ENCODE data around the gene GRAMD1B.
"Not testable (repeated sequence)": the region's sequence is repeated elsewhere in the genome, so short reads cannot be mapped to it uniquely, and the experiment has no call there.

Gene GRAMD1B

GRCh38 chr11:123510579-123510905 lies 80.5 kb downstream of the GRAMD1B start:
- Histone ChIP-seq H4K8ac (ENCODE audit: low read depth, low read length) (no peak overlapping the region), H2BK120ac (ENCODE audit: low read depth, low read length) (no peak overlapping the region), H3K36me3 (ENCODE audit: control insufficient read depth, insufficient read depth, low read length) (no peaks in the 10 kb centered on the region), H3K56ac (ENCODE audit: low read length) (no peak overlapping the region), H3K4me2 (ENCODE audit: low read length) (no peak overlapping the region), H3K79me1 (ENCODE audit: low read length) (peaks cover 4% of the 10 kb centered on the region), H3K18ac (ENCODE audit: low read length) (no peak overlapping the region), H3K27ac (ENCODE audit: low read depth, low read length) (no peak overlapping the region), H3K27me3 (ENCODE audit: insufficient read depth, low read length, poor library complexity) (no peaks in the 10 kb centered on the region), H2AK5ac (ENCODE audit: low read length) (no peak overlapping the region), H4K5ac (ENCODE audit: low read length) (no peak overlapping the region), H3K9ac (ENCODE audit: low read length) (no peak overlapping the region), H2BK15ac (replicated peaks; ENCODE audit: low read depth) (no peak overlapping the region), H3K23ac (ENCODE audit: low read length) (no peak overlapping the region), H2BK5ac (ENCODE audit: low read length) (no peak overlapping the region), H3K4ac (ENCODE audit: low read depth, low read length) (no peak overlapping the region), H3K4me1 (ENCODE audit: control insufficient read depth, low read depth, low read length) (peaks cover 4% of the 10 kb centered on the region), H3K79me2 (ENCODE audit: control insufficient read depth, insufficient read depth, low read length) (no peaks in the 10 kb centered on the region), H3K4me3 (ENCODE audit: low read length) (no peak overlapping the region)
- no CpG with 5 or more reads among the region's 13 CpGs for WGBS (ENCODE audit: extremely low coverage, insufficient coverage, low lambda C conversion rate)
- no peak for DNase-seq

GRCh38 chr11:123511037-123511870 lies 81.2 kb downstream of the GRAMD1B start:
- Histone ChIP-seq H3K56ac (ENCODE audit: low read length) (peak overlapping the region; percentile 18), H3K4me3 (ENCODE audit: low read length) (no peak overlapping the region), H4K8ac (ENCODE audit: low read depth, low read length) (no peak overlapping the region), H3K36me3 (ENCODE audit: control insufficient read depth, insufficient read depth, low read length) (no peaks in the 10 kb centered on the region), H2BK15ac (replicated peaks; ENCODE audit: low read depth) (no peak overlapping the region), H2BK120ac (ENCODE audit: low read depth, low read length) (no peak overlapping the region), H3K79me2 (ENCODE audit: control insufficient read depth, insufficient read depth, low read length) (no peaks in the 10 kb centered on the region), H2AK5ac (ENCODE audit: low read length) (no peak overlapping the region), H3K23ac (ENCODE audit: low read length) (no peak overlapping the region), H4K5ac (ENCODE audit: low read length) (no peak overlapping the region), H2BK5ac (ENCODE audit: low read length) (no peak overlapping the region), H3K79me1 (ENCODE audit: low read length) (peaks cover 4% of the 10 kb centered on the region), H3K27me3 (ENCODE audit: insufficient read depth, low read length, poor library complexity) (no peaks in the 10 kb centered on the region), H3K4me2 (ENCODE audit: low read length) (no peak overlapping the region), H3K4ac (ENCODE audit: low read depth, low read length) (no peak overlapping the region), H3K27ac (ENCODE audit: low read depth, low read length) (no peak overlapping the region), H3K9ac (ENCODE audit: low read length) (no peak overlapping the region), H3K4me1 (ENCODE audit: control insufficient read depth, low read depth, low read length) (peaks cover 4% of the 10 kb centered on the region), H3K18ac (ENCODE audit: low read length) (no peak overlapping the region)
- DNase-seq, result peak; percentile 95
- WGBS (ENCODE audit: extremely low coverage, insufficient coverage, low lambda C conversion rate), result no CpG with 5 or more reads among the region's 14 CpGs

GRCh38 chr11:123513309-123513708 lies 83.2 kb downstream of the GRAMD1B start:
- H3K4me1 ChIP-seq (ENCODE audit: control insufficient read depth, low read depth, low read length); H3K9ac ChIP-seq (ENCODE audit: low read length); H3K4ac ChIP-seq (ENCODE audit: low read depth, low read length); H2BK120ac ChIP-seq (ENCODE audit: low read depth, low read length); H3K27me3 ChIP-seq (ENCODE audit: insufficient read depth, low read length, poor library complexity); H3K23ac ChIP-seq (ENCODE audit: low read length); H2BK15ac ChIP-seq (replicated peaks; ENCODE audit: low read depth); H2BK5ac ChIP-seq (ENCODE audit: low read length); H3K4me2 ChIP-seq (ENCODE audit: low read length); DNase-seq; H3K79me1 ChIP-seq (ENCODE audit: low read length); H3K79me2 ChIP-seq (ENCODE audit: control insufficient read depth, insufficient read depth, low read length); H3K27ac ChIP-seq (ENCODE audit: low read depth, low read length); H3K36me3 ChIP-seq (ENCODE audit: control insufficient read depth, insufficient read depth, low read length); H3K56ac ChIP-seq (ENCODE audit: low read length); H3K4me3 ChIP-seq (ENCODE audit: low read length); H4K5ac ChIP-seq (ENCODE audit: low read length); H4K8ac ChIP-seq (ENCODE audit: low read depth, low read length); H3K18ac ChIP-seq (ENCODE audit: low read length); H2AK5ac ChIP-seq (ENCODE audit: low read length): not testable (repeated sequence)

GRCh38 chr11:123516238-123516637 lies 86.2 kb downstream of the GRAMD1B start:
- no CpG with 5 or more reads among the region's 4 CpGs for WGBS (ENCODE audit: extremely low coverage, insufficient coverage, low lambda C conversion rate)
- Histone ChIP-seq H4K5ac (ENCODE audit: low read length) (no peak overlapping the region), H3K4me3 (ENCODE audit: low read length) (no peak overlapping the region), H3K56ac (ENCODE audit: low read length) (no peak overlapping the region), H3K79me1 (ENCODE audit: low read length) (peaks cover 4% of the 10 kb centered on the region), H3K18ac (ENCODE audit: low read length) (no peak overlapping the region), H3K23ac (ENCODE audit: low read length) (no peak overlapping the region), H3K4me2 (ENCODE audit: low read length) (no peak overlapping the region), H2BK120ac (ENCODE audit: low read depth, low read length) (no peak overlapping the region), H3K27ac (ENCODE audit: low read depth, low read length) (no peak overlapping the region), H2AK5ac (ENCODE audit: low read length) (no peak overlapping the region), H3K27me3 (ENCODE audit: insufficient read depth, low read length, poor library complexity) (no peaks in the 10 kb centered on the region), H3K4ac (ENCODE audit: low read depth, low read length) (no peak overlapping the region), H3K9ac (ENCODE audit: low read length) (no peak overlapping the region), H2BK15ac (replicated peaks; ENCODE audit: low read depth) (no peak overlapping the region), H3K79me2 (ENCODE audit: control insufficient read depth, insufficient read depth, low read length) (no peaks in the 10 kb centered on the region), H4K8ac (ENCODE audit: low read depth, low read length) (no peak overlapping the region), H3K36me3 (ENCODE audit: control insufficient read depth, insufficient read depth, low read length) (no peaks in the 10 kb centered on the region), H3K4me1 (ENCODE audit: control insufficient read depth, low read depth, low read length) (peaks cover 4% of the 10 kb centered on the region), H2BK5ac (ENCODE audit: low read length) (no peak overlapping the region)
- DNase-seq, result no peak

- Histone ChIP-seq H2AK5ac (ENCODE audit: low read length) (no peak overlapping the region), H3K23ac (ENCODE audit: low read length) (no peak overlapping the region), H3K79me1 (ENCODE audit: low read length) (peaks cover 2% of the 10 kb centered on the region), H3K4ac (ENCODE audit: low read depth, low read length) (no peak overlapping the region), H3K27me3 (ENCODE audit: insufficient read depth, low read length, poor library complexity) (no peaks in the 10 kb centered on the region), H3K18ac (ENCODE audit: low read length) (no peak overlapping the region), H3K27ac (ENCODE audit: low read depth, low read length) (no peak overlapping the region), H2BK15ac (replicated peaks; ENCODE audit: low read depth) (no peak overlapping the region), H3K9ac (ENCODE audit: low read length) (no peak overlapping the region), H4K8ac (ENCODE audit: low read depth, low read length) (no peak overlapping the region), H2BK120ac (ENCODE audit: low read depth, low read length) (no peak overlapping the region), H4K5ac (ENCODE audit: low read length) (no peak overlapping the region), H3K36me3 (ENCODE audit: control insufficient read depth, insufficient read depth, low read length) (no peaks in the 10 kb centered on the region), H3K4me2 (ENCODE audit: low read length) (no peak overlapping the region), H3K4me3 (ENCODE audit: low read length) (no peak overlapping the region), H3K79me2 (ENCODE audit: control insufficient read depth, insufficient read depth, low read length) (no peaks in the 10 kb centered on the region), H2BK5ac (ENCODE audit: low read length) (no peak overlapping the region), H3K56ac (ENCODE audit: low read length) (peak overlapping the region; percentile 25), H3K4me1 (ENCODE audit: control insufficient read depth, low read depth, low read length) (peaks cover 4% of the 10 kb centered on the region)
- no CpG with 5 or more reads among the region's 17 CpGs for WGBS (ENCODE audit: extremely low coverage, insufficient coverage, low lambda C conversion rate)
- DNase-seq, result no peak
Observed at GRCh38 chr11:123517559-123518364, 87.7 kb downstream of the GRAMD1B start.

Measured in mesendoderm (in vitro differentiated cells).